Measurements from ENCODE around the gene RANBP1. TPM values are rescaled to one million over a fixed set of nuclear protein-coding genes. Genes with fewer than 3 reads are reported as not detected.

Gene RANBP1
- total and polyA plus RNA-seq, 2 of the 4 experiments (the other 2 are of a cell fraction) = 173 to 376 TPM

DNA sequence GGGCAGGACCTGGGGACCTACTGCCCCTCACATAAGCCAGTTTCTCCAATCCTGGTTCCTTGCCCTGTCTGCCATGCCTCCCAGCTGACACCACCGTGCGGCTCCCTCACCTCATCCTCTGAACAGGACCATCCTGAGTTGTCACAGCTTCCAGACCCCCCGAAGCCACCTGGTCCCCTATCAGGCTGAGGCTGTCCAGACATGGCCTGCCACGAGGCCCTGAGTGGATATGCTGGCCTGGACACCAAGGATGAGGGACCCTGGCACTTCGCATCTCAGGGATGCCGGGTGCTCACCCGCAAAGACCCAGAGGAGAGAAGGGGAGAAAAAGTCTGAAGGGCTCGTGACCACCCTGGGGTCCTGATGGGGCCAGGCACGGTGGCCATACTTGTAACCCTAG is 50.8 kb downstream of the RANBP1 start:
- DNase-seq (no peak), ATAC-seq (ENCODE audit: low read depth) (no peak)
- no peaks in the 10 kb centered on the region for H3K9me3 ChIP-seq (ENCODE audit: control insufficient read depth, insufficient read depth, low read length)
- no peaks in the 10 kb centered on the region for H3K79me1 ChIP-seq (ENCODE audit: low read depth in 1 of 2, low read length in 2 of 2)
- in situ Hi-C loops (cut with MboI; ENCODE audit: low sequenced_read_pairs) (no loop called here), dilution Hi-C loops (cut with HindIII; ENCODE audit: low sequenced_read_pairs, unreplicated experiment) (no loop called here), intact Hi-C loops (cut with micrococcal nuclease) (no loop called here)
- H3K9me1 ChIP-seq (ENCODE audit: insufficient read depth, low read length) = no peaks in the 10 kb centered on the region
- H3K4me2 ChIP-seq (ENCODE audit: low read depth, low read length) = no peak overlapping the region
- no peak overlapping the region for H2BK120ac ChIP-seq (ENCODE audit: low read depth, low read length)
- H3K4ac ChIP-seq (ENCODE audit: low read depth, low read length) = no peak overlapping the region
- no peak overlapping the region for H3K27ac ChIP-seq (ENCODE audit: insufficient read depth, low read length)
- H3K4me1 ChIP-seq (ENCODE audit: control insufficient read depth, insufficient read depth, low read length) = no peaks in the 10 kb centered on the region
- no peak overlapping the region for H3K23ac ChIP-seq (ENCODE audit: low read depth, low read length)
- no TSS peak for BruUV-seq (replicated peaks)
- no peaks in the 10 kb centered on the region for H4K20me1 ChIP-seq (ENCODE audit: insufficient read depth, low read length)
- H3K4me3 ChIP-seq (ENCODE audit: insufficient read depth, low read depth, low read length) = no peak overlapping the region
- H4K5ac ChIP-seq (ENCODE audit: low read depth, low read length) = no peak overlapping the region
- no peak overlapping the region for H3K56ac ChIP-seq (ENCODE audit: extremely low read depth, insufficient read depth, low read length)
- no peak overlapping the region for H4K91ac ChIP-seq (ENCODE audit: insufficient read depth, low read depth, low read length)
- H3K9ac ChIP-seq (ENCODE audit: low read depth, low read length) = no peak overlapping the region
- no peaks in the 10 kb centered on the region for H3K36me3 ChIP-seq (ENCODE audit: control insufficient read depth, insufficient read depth, low read length)
- no peak overlapping the region for H2BK15ac ChIP-seq (ENCODE audit: low read depth, low read length)
- H2AK5ac ChIP-seq (ENCODE audit: low read depth, low read length) = no peak overlapping the region
- no peak for TF ChIP-seq RFX5 (IDR thresholded peaks at IDR 0.05; ENCODE audit: low read depth, low read length)
- TF ChIP-seq, protein P1, sequence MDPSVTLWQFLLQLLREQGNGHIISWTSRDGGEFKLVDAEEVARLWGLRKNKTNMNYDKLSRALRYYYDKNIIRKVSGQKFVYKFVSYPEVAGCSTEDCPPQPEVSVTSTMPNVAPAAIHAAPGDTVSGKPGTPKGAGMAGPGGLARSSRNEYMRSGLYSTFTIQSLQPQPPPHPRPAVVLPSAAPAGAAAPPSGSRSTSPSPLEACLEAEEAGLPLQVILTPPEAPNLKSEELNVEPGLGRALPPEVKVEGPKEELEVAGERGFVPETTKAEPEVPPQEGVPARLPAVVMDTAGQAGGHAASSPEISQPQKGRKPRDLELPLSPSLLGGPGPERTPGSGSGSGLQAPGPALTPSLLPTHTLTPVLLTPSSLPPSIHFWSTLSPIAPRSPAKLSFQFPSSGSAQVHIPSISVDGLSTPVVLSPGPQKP (IDR thresholded peaks at IDR 0.05; ENCODE audit: borderline replicate concordance, low read depth, low read length) = no peak
- TF ChIP-seq MXI1 (IDR thresholded peaks at IDR 0.05; ENCODE audit: borderline replicate concordance, low read depth, low read length) = no peak
- no peak for TF ChIP-seq SMC3 (IDR thresholded peaks at IDR 0.05; ENCODE audit: low read depth, low read length)
- H3K18ac ChIP-seq (ENCODE audit: low read depth, low read length) = no peak overlapping the region
- ChIA-PET POLR2A (ENCODE audit: unreplicated experiment) (no interaction called here), CTCF (no interaction called here)
- no peak overlapping the region for H4K8ac ChIP-seq (ENCODE audit: low read depth in 2 of 2, low read length in 2 of 2)
- H2BK5ac ChIP-seq (ENCODE audit: low read depth, low read length, poor library complexity, severe bottlenecking) = no peak overlapping the region
- H2AK9ac ChIP-seq (replicated peaks; ENCODE audit: low read depth, low read length, poor library complexity) = no peak overlapping the region
- no peak overlapping the region for H2BK20ac ChIP-seq (ENCODE audit: low read depth, low read length)
- H3K14ac ChIP-seq (replicated peaks; ENCODE audit: low read depth, low read length) = no peak overlapping the region
- H3K27me3 ChIP-seq (ENCODE audit: control insufficient read depth, insufficient read depth, low read length) = peaks cover 19% of the 10 kb centered on the region; the same call in 1 of the 2 replicates
- 78% methylated on average over 4 of the region's 9 CpGs; no CpG with 5 or more reads in 1 of the 2 experiments for WGBS, 2 experiments (ENCODE audit: extremely low coverage in 2 of 2, insufficient read length in 1 of 2)
- H2AFZ ChIP-seq (replicated peaks; ENCODE audit: low read length, poor library complexity) = no peak overlapping the region

All from IMR-90 (cell line).